HL-60 (cell line): ENCODE data around the gene DHX30.

ENCODE experiments used
- GABPA ChIP-seq: IDR thresholded peaks from 2 replicates; pipeline ENCODE4 v1.6.1; 2012; ENCODE audit warnings: low read depth
- POLR2AphosphoS5 ChIP-seq: IDR thresholded peaks from 2 replicates; pipeline ENCODE4 v1.6.1; 2012; ENCODE audit warnings: low read depth
- REST ChIP-seq: IDR thresholded peaks from 2 replicates; pipeline ENCODE4 v1.6.1; 2012; ENCODE audit warnings: low read depth; ENCODE audit not compliant: insufficient replicate concordance
- TF ChIP-seq, protein P1 (sequence below): IDR thresholded peaks from one replicate; pipeline ENCODE4 v1.5.1; 2011; ENCODE audit warnings: low read length, control low read depth, inconsistent platforms; ENCODE audit not compliant: insufficient read depth

- TF ChIP-seq, protein P1, sequence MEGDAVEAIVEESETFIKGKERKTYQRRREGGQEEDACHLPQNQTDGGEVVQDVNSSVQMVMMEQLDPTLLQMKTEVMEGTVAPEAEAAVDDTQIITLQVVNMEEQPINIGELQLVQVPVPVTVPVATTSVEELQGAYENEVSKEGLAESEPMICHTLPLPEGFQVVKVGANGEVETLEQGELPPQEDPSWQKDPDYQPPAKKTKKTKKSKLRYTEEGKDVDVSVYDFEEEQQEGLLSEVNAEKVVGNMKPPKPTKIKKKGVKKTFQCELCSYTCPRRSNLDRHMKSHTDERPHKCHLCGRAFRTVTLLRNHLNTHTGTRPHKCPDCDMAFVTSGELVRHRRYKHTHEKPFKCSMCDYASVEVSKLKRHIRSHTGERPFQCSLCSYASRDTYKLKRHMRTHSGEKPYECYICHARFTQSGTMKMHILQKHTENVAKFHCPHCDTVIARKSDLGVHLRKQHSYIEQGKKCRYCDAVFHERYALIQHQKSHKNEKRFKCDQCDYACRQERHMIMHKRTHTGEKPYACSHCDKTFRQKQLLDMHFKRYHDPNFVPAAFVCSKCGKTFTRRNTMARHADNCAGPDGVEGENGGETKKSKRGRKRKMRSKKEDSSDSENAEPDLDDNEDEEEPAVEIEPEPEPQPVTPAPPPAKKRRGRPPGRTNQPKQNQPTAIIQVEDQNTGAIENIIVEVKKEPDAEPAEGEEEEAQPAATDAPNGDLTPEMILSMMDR: no peak
- TF ChIP-seq REST (no peak), POLR2AphosphoS5 (no peak), GABPA (no peak)
These were observed 14.7 kb downstream of the DHX30 start for GRCh38 chr3:47817609-47818008.
